Panc1 (cell line): ENCODE data around the gene HEATR5A. TPM values are rescaled to one million over a fixed set of nuclear protein-coding genes. Genes with fewer than 3 reads are reported as not detected.

Experiments
- ATAC-seq: fragments of 200-7000 bp; cut with Tn5 transposase; 2 replicates; pipeline ENCODE4 v1.9.1; 2020; ENCODE audit warnings: mild to moderate bottlenecking, moderate library complexity
- BruUV-seq: library from RNA; stranded (reverse); fragments of 400-500 nt; replicated peaks from 2 replicates; lab custom pipeline; 2021; lab: Mats Ljungman, UMichigan
- CTCF ChIA-PET: fragments of 300-600 bp; sonication (Branson Sonifier 250); formaldehyde crosslinking; loops from one replicate; lab custom pipeline; 2022; ENCODE audit warnings: antibody characterized with exemption; lab: Charles Lee
- POLR2A ChIA-PET: fragments of 300-600 bp; sonication (Branson Sonifier 250); formaldehyde crosslinking; loops from one replicate; lab custom pipeline; 2022; ENCODE audit warnings: antibody characterized with exemption; lab: Charles Lee
- DNase-seq: peaks from one replicate; pipeline ENCODE4 v3.0.0-alpha.2; 2010; ENCODE audit warnings: low read depth, low spot score
- H3K27ac ChIP-seq: 2 replicates; pipeline ENCODE4 v1.5.1; 2011; ENCODE audit warnings: mild to moderate bottlenecking, low read length, inconsistent platforms
- H3K27me3 ChIP-seq: fragments of 200-500 bp; sonication (Bioruptor generic); 2 replicates; pipeline ENCODE4 v1.6.0; 2014; ENCODE audit warnings: low read length, inconsistent platforms; ENCODE audit not compliant: control insufficient read depth, insufficient read depth
- H3K36me3 ChIP-seq: fragments of 200-500 bp; sonication (Bioruptor generic); 2 replicates; pipeline ENCODE4 v1.5.1; 2014; ENCODE audit warnings: inconsistent platforms, mild to moderate bottlenecking, low read length, moderate library complexity; ENCODE audit not compliant: control insufficient read depth, insufficient read depth
- H3K4me1 ChIP-seq: 2 replicates; pipeline ENCODE4 v1.5.1; 2011; ENCODE audit warnings: inconsistent platforms, mild to moderate bottlenecking, low read length, moderate library complexity; ENCODE audit not compliant: control insufficient read depth, insufficient read depth
- H3K4me3 ChIP-seq, 2 experiments: 2 replicates each; pipeline ENCODE4 v1.5.1; 2011 to 2012; ENCODE audit warnings: low read depth in 2 of 2, low read length in 2 of 2, mild to moderate bottlenecking in 2 of 2, inconsistent platforms in 1 of 2, moderate library complexity in 1 of 2
- H3K9me3 ChIP-seq: fragments of 200-500 bp; sonication (Bioruptor generic); 2 replicates; pipeline ENCODE4 v1.5.1; 2014; ENCODE audit warnings: low read depth, mild to moderate bottlenecking, inconsistent platforms, low read length, moderate library complexity; ENCODE audit not compliant: control insufficient read depth, insufficient read depth
- CTCF ChIP-seq: fragments of 450-650 bp; IDR thresholded peaks from 2 replicates; pipeline ENCODE4 v1.5.1; 2017; ENCODE audit warnings: mild to moderate bottlenecking
- POLR2AphosphoS5 ChIP-seq: IDR thresholded peaks from 2 replicates; pipeline ENCODE4 v1.6.1; 2012; ENCODE audit warnings: mild to moderate bottlenecking, low read depth, low read length, moderate library complexity
- SIN3A ChIP-seq: IDR thresholded peaks from 2 replicates; pipeline ENCODE4 v1.6.1; 2012; ENCODE audit warnings: low read depth, mild to moderate bottlenecking, low read length, moderate library complexity, borderline replicate concordance; ENCODE audit not compliant: insufficient read depth
- TCF7L2 ChIP-seq: IDR thresholded peaks from 2 replicates; pipeline ENCODE4 v1.6.1; 2011; ENCODE audit warnings: mild to moderate bottlenecking, low read depth, low read length, inconsistent platforms
- in situ Hi-C: cut with HindIII; loops from 2 replicates; pipeline ENCODE4 v1.10.0; 2016; ENCODE audit warnings: low sequenced_read_pairs, low pct_unique_long_range_greater_than_20kb
- intact Hi-C: fragments of 100-400 bp; cut with micrococcal nuclease; formaldehyde crosslinking; loops from one replicate; pipeline ENCODE4 v1.10.0; 2022; ENCODE audit not compliant: unreplicated experiment
- total RNA-seq: library from RNA; stranded (reverse); gene quantifications from one replicate; pipeline ENCODE4 v1.2.1, GENCODE V29; 2021; ENCODE audit not compliant: unreplicated experiment
- TF ChIP-seq, protein P1 (sequence below), 2 experiments: IDR thresholded peaks; 2 replicates each; pipeline ENCODE4 v1.6.1; 2011 to 2012; ENCODE audit warnings: low read depth in 2 of 2, control low read depth in 1 of 2, low read length in 1 of 2, mild to moderate bottlenecking in 1 of 2, moderate library complexity in 1 of 2; ENCODE audit not compliant: insufficient read depth in 1 of 2

HEATR5A gene
- total RNA-seq, 1 experiment from 2014 or later = 22.0 TPM

DNA sequence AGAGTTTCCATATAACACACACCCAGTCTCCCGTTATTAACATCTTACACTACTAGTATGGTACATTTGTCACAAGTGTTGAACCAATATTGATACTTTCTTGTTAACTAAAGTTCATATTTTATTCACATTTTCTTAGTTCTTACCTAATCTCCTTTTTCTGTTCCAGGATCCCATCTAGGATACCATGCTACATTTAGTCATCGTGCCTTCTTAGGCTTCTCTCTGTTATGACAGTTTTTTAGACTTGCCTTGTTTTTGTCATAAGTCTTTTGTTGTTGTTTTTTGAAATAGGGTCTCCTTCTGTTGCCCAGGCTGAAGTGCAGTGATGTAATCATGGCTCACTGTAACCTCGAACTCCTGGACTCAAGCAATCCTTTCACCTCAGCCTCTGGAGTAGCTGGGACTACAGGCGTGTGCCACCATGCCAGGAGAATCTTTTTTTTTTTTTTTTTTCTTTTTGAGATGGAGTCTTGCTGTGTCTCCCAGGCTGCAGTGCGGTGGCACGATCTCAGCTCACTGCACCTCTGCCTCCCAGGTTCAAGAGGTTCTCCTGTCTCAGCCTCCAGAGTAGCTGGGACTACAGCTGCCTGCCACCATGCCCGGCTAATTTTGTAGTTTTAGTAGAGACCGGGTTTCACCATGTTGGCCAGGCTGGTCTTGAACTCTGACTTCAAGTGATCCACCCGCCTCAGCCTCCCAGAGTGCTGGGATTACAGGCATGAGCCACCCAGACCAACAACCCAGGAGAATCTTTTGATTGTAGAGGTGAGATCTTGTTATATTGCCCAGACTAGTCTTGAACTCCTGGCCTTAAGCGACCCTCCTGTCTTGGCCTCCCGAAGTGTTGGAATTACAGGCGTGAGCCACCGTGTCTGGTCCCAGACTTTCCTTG lies 153.7 kb downstream of the HEATR5A start:
- Histone ChIP-seq H3K27ac (no peak overlapping the region), H3K9me3 (no peaks in the 10 kb centered on the region), H3K27me3 (no peaks in the 10 kb centered on the region), H3K36me3 (no peaks in the 10 kb centered on the region), H3K4me3 (no peak overlapping the region), H3K4me1 (no peaks in the 10 kb centered on the region; the same call in 1 of the 2 replicates)
- DNase-seq = no peak
- in situ Hi-C loops = no loop called here
- ChIA-PET POLR2A (no interaction called here), CTCF (no interaction called here)
- TF ChIP-seq POLR2AphosphoS5 (no peak), TCF7L2 (no peak), CTCF (no peak), SIN3A (no peak)
- TF ChIP-seq, protein P1, sequence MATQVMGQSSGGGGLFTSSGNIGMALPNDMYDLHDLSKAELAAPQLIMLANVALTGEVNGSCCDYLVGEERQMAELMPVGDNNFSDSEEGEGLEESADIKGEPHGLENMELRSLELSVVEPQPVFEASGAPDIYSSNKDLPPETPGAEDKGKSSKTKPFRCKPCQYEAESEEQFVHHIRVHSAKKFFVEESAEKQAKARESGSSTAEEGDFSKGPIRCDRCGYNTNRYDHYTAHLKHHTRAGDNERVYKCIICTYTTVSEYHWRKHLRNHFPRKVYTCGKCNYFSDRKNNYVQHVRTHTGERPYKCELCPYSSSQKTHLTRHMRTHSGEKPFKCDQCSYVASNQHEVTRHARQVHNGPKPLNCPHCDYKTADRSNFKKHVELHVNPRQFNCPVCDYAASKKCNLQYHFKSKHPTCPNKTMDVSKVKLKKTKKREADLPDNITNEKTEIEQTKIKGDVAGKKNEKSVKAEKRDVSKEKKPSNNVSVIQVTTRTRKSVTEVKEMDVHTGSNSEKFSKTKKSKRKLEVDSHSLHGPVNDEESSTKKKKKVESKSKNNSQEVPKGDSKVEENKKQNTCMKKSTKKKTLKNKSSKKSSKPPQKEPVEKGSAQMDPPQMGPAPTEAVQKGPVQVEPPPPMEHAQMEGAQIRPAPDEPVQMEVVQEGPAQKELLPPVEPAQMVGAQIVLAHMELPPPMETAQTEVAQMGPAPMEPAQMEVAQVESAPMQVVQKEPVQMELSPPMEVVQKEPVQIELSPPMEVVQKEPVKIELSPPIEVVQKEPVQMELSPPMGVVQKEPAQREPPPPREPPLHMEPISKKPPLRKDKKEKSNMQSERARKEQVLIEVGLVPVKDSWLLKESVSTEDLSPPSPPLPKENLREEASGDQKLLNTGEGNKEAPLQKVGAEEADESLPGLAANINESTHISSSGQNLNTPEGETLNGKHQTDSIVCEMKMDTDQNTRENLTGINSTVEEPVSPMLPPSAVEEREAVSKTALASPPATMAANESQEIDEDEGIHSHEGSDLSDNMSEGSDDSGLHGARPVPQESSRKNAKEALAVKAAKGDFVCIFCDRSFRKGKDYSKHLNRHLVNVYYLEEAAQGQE (IDR thresholded peaks at IDR 0.05; ENCODE audit: insufficient read depth in 1 of 2, low read depth in 2 of 2, low read length in 1 of 2) = no peak
- BruUV-seq = no TSS peak
- intact Hi-C loops = no loop called here
- ATAC-seq = no peak

- ChIA-PET CTCF (no interaction called here), POLR2A (interaction anchor here (0.6 kb wide), 1 partner anchor 45 kb away, joined by 10 read pairs; no protein-coding TSS in a partner anchor)
- intact Hi-C loops (no loop called here), in situ Hi-C loops (no loop called here)
- TF ChIP-seq SIN3A (no peak), POLR2AphosphoS5 (no peak), TCF7L2 (no peak), CTCF (no peak)
- TF ChIP-seq, protein P1 (IDR thresholded peaks at IDR 0.05; ENCODE audit: insufficient read depth in 1 of 2, low read depth in 2 of 2, low read length in 1 of 2) = no peak
- H3K36me3 ChIP-seq = no peaks in the 10 kb centered on the region
- no peaks in the 10 kb centered on the region for H3K27me3 ChIP-seq
- H3K9me3 ChIP-seq = no peaks in the 10 kb centered on the region
- H3K27ac ChIP-seq = no peak overlapping the region
- H3K4me3 ChIP-seq = no peak overlapping the region
- ATAC-seq = no peak
- no peaks in the 10 kb centered on the region; the same call in 1 of the 2 replicates for H3K4me1 ChIP-seq
- no TSS peak for BruUV-seq
- DNase-seq = no peak
Measured at GRCh38 chr14:31265701-31266398, 154.5 kb downstream of the HEATR5A start.
